Cardiac fibroblast (primary cell): Measurements from ENCODE around the gene FZD8.
A peak's percentile ranks its signal among the peaks of the same experiment; 100 is the strongest.

ENCODE experiments used
- DNase-seq, 2 donors: peaks; one replicate each; pipeline versions ENCODE4 v3.0.0 to v3.0.0-alpha.2; 2010; ENCODE audit warnings: low read depth in 2 of 2
- H3K4me3 ChIP-seq, 2 donors: replicated peaks in 1 of 2; 1 replicate in 1 of 2; 2 replicates in 1 of 2; pipeline ENCODE4 v1.5.1; 2011; ENCODE audit warnings: low read depth in 2 of 2, low read length in 2 of 2, mild to moderate bottlenecking in 2 of 2, moderate library complexity in 1 of 2
- CTCF ChIP-seq: IDR thresholded peaks from one replicate; pipeline ENCODE4 v1.5.1; 2011; ENCODE audit warnings: low read depth, mild to moderate bottlenecking, low read length, inconsistent platforms

FZD8 gene

GRCh38 chr10:35626971-35627507, 15.1 kb downstream of the FZD8 start:
- no peak overlapping the region for H3K4me3 ChIP-seq
- TF ChIP-seq CTCF = no peak
- peak; percentile 50 to 76 for DNase-seq

- DNase-seq = no peak
- H3K4me3 ChIP-seq = no peak overlapping the region
- no peak for TF ChIP-seq CTCF
These were observed 27.8 kb downstream of the FZD8 start for GRCh38 chr10:35614312-35614711.

GRCh38 chr10:35613597-35614226, 28.4 kb downstream of the FZD8 start:
- peak; percentile 63 to 74 for DNase-seq
- H3K4me3 ChIP-seq = no peak overlapping the region
- peak; percentile 63 for TF ChIP-seq CTCF

GRCh38 chr10:35613107-35613440, 29.0 kb downstream of the FZD8 start:
- DNase-seq = no peak
- no peak for TF ChIP-seq CTCF
- no peak overlapping the region for H3K4me3 ChIP-seq

GRCh38 chr10:35612385-35613106, 29.6 kb downstream of the FZD8 start:
- TF ChIP-seq CTCF = no peak
- no peak overlapping the region for H3K4me3 ChIP-seq
- no peak for DNase-seq

- H3K4me3 ChIP-seq = no peak overlapping the region
- no peak for DNase-seq
- TF ChIP-seq CTCF = no peak
These were observed 30.3 kb downstream of the FZD8 start for GRCh38 chr10:35611750-35612149.

- H3K4me3 ChIP-seq = peak overlapping the region; percentile 47 to 50
These were observed 33.8 kb downstream of the FZD8 start for GRCh38 chr10:35608328-35608672.

More at GRCh38 chr10:35608328-35608672, 33.8 kb downstream of the FZD8 start:
- DNase-seq = no peak
- TF ChIP-seq CTCF = no peak
